ENCODE results near the gene MSI2.

The MSI2 gene

DNA sequence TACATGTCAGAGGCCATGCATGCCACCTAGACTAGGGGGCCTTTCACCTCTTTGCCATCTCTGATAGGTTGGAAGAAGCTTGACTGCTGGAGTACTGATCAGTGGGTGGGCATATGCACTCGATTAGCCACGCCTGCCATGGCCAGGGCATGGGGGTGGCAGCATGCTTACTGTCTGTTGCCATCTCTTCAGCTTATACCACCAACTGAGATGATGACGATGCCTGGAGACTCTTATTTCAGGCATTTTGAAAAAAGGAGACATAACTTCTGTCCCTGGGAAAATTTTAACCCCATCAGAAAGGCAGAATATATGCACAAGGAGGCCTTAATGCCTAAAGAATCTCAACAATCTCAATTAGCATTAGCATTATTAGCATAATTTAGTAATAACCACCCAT is 60.8 kb downstream of the MSI2 start:
- no peak for DNase-seq (ENCODE audit: low read depth, low spot score)

DNA sequence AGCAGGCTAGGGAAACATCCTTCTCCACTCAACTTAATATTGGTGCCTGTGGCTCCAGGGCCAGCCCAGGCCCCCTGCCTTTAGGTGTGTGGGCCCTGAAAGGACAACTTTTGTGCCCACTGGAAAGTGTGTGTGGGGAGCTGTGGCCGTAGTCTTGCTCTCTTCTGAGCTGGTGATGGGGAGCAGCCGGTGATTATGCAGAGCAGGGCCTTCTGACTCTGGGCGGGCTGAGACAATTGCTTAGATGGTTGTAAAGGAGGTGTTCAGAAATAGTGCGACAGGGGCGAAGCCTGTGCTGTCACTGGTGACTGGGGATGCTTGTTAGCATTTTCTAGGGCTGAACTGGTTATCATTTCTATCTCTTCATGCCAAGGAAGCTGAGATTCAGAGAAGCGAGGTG is 62.6 kb downstream of the MSI2 start:
- no peak for DNase-seq (ENCODE audit: low read depth, low spot score)

DNA sequence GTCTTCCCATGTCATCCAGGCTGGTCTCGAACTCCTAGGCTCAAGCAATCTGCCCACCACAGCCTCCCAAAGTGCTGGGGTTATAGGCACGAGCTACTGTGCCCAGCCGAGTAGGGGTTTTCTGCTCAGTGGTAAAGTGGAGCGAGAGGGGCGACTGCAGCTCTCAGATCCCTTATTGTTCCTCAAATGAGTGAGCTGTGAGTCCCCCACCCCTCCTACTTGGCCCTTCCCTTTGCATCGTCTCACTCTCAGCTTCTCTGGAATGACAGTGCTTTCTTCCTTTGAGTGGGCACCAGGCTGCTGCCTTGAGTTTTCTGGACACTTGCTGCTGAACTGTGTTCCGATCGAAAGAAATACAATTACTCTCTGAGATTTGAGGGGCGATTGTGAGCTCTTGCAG is 63.5 kb downstream of the MSI2 start:
- no peak for DNase-seq (ENCODE audit: low read depth, low spot score)

DNA sequence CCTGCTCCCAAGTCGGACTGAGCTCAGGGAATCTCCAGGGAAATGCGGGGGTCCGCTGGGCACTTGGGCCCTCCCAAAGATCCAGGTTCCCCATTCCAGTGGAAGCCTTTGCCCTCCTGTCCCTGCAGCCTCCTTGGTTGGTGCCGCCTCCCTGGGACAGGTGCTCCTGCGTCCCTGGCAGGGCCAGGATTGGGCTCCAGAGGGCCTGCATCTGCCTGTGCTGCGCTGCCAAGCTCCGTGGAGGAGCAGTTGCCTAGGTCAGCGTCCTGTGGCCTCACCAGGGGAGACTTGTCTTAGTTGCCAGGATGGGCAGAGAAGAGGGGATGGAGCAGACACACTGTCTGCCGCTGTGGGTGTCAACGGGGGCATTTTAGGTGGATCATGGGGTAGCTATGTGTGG is 67.1 kb downstream of the MSI2 start:
- DNase-seq (ENCODE audit: low read depth, low spot score), result no peak

DNA sequence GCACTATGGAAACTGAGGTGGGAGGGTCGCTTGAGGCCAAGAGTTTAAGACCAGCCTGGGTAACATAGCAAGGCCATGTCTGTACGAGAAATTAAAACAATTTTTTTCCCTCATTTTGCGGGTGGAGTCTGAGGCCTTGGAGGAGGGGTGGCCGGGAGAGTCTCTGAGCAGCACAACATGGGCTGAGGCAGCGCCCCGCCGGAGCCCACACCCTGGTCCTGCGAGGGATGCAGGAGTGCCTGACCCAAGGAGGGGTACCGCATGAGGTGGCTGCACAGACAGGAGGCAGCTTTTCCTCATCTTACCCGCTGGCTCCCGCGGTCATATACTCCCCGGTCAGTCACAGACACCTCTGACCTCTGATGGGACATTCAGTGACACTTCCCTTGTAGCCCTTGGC is 67.7 kb downstream of the MSI2 start:
- no peak for DNase-seq (ENCODE audit: low read depth, low spot score)

DNA sequence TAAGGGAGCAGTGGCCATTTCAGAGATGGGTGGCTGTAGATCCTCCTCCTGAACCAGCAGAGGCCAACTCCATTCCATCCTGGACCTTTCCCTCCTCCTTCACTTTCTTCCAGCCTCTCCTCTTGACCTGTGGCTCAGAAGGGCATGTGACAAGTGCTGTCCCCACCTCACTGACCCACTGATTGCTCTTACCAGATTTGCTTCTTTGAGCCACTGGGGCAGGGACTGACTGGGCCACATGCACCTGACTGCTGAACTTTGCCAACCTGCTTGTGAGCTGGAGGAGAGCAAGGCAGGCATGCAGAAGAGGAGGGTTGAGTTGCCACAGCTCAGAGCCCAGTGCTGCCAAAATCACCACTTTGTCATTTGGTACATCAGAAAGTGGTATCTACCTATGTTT is 68.3 kb downstream of the MSI2 start:
- no peak for DNase-seq (ENCODE audit: low read depth, low spot score)

DNA sequence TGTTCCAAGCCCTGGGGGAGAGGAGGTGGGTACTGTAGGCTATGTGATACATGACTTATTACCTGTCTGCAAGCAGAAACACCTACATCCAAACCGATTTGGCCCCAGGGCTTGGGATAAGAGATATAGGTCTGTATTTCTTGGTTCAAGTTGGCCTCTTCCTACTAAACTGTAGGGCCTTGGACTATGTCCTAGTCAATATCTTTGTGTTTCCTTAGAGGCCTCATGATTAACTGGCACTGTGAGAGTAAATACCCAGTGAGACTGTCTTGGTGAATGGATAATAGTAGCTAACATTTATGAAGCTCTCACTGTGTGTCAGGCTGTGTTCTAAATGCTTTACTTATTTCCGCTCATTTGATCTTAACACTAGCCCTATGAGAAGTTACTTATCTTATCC is 70.0 kb downstream of the MSI2 start:
- no peak for DNase-seq (ENCODE audit: low read depth, low spot score)

DNA sequence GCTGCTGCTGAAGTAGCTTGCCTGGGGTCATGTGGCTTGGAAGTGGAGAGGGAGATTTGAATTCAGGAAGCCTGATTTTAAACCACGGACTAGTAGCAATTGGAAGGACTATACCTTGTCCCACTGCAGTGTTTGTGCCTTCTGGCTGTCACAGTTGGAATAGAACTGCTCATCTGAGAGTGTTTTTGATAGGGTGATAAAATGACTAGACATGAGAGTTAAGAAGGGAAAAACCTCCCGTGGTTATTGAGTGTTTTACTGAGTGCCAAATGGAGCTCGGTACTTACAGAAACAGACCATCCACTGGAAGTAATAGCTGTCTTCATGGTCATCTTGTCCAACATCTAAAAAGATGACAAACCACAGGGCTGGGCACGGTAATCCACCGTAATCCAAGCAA is 70.4 kb downstream of the MSI2 start:
- no peak for DNase-seq (ENCODE audit: low read depth, low spot score)

DNA sequence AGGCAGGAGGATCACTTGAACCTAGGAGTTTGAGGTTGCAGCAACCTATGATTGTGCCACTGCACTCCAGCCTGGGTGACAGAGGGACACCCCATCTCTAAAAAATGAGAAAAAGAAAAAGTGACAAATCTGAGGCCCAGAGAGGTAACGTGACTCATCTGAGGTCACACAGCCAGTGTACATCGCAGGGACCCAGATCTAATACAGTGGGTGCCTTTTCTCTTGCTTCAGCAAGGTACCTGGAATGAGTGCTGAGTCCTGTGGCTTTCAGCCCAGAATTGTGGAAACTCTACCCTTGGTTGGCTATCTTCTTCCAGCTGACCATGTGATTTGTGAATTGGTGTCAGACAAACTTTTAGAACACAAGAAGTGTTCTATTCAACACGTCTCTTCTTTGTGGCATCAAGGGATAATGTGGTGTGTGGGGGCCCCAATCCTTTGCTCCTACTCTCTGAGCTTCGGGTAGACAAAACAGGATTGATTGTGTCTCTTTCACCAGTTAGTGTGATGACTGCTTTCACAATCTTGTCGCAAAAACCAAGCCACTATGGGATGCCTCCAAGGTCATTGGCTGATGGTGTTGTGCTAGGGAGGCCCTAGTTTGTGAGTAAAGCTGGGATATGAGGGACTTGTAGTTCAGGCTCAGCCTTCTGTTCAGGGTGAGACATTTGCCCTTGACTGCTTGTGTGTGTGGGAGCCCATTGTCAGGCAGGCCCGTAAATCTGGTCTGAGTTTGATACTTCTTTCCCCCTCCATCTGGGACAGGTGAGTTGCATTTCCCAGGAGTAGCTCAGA is 71.0 kb downstream of the MSI2 start:
- no peak for DNase-seq (ENCODE audit: low read depth, low spot score)

DNA sequence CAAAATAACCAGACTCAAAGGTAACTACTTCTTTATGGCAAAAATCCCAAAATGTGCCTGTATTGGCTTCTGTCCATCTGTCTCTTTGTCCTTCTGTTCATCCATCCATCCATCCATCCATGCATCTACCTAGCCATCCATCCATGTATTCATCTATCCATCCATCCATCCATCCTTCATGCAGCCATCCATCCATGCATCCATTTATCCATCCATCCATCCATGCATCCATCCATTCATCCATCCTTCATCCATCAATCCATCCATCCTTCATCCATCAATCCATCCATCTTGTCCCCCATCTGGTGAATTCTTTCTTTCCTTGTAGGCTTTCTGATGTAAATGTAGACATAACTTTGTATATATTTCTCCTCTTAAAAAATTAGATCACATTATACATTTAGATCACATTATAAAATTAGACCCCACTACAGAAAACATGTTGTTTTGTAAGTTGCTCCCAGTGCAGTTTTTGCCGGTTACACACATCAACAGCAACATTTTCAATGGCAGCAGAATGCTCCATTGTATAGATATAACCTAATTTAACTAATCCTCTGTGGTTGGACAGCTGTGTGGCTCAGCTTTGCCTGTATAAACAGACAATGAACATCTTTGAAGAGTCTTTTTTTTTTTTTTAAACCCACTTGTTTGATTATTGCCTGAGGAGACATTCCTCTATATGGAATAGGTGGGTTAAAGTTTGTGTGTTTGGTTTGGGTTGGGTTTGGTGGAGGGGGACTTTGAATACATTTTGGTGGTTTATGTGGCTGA is 72.0 kb downstream of the MSI2 start:
- no peak for DNase-seq (ENCODE audit: low read depth, low spot score)

DNA sequence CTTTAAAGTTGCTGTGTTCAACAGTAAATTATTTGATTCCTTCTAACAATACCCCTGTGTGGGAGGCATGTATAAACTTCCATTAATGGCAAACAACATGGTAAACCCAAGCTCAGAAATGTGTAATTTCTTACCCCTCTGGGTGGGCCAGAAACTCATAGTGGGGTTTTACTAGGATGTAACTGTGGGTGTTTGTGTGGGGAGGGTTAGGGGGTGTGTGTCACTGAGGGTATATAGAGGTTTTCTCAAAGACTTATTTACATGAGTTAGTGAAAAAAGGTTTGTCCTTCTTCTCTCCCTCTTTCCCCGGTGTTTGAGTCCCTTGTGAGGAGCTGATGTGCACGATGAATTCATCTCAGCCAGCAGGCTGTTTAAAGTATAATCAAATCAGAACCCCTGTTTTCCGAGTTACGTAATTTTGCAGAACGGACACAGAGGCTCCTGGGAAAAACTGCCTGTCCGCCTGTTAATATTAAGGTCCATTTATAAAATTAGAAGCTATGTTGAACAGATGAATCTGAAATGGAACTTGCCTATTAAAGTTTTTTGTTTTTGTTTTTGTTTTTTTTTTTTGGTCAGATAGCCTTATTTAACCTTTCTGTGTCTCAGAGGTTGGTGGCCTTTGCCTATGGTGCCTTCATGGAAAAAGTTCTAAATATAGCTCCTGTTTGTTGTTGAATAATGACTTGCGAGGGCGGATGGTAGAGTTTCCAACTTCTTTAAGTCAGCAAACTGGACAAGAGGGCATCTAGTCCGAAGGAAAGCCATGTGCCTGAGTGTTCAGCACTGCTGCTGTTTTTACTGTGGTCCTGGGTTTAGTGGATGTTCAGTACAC is 73.3 kb downstream of the MSI2 start:
- DNase-seq (ENCODE audit: low read depth, low spot score), result no peak

DNA sequence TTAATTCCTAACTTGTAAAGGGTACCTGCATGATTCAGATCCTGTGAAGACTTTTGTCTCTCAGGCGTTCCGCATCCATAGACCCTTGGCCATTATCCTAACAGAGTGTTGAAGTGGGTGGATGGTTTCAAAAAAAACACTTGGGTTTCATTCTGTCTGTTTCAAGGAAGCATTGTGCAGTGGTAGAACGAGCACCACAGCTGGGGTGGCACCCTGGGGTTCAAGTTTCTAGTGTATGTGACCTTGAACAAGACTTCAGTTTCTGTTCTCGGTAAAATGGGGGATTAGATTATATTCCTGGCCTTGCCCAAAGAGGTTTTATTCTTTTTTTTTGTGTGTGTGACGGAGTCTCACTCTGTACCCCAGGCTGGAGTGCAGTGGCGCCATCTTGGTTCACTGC is 74.3 kb downstream of the MSI2 start:
- no peak for DNase-seq (ENCODE audit: low read depth, low spot score)

DNA sequence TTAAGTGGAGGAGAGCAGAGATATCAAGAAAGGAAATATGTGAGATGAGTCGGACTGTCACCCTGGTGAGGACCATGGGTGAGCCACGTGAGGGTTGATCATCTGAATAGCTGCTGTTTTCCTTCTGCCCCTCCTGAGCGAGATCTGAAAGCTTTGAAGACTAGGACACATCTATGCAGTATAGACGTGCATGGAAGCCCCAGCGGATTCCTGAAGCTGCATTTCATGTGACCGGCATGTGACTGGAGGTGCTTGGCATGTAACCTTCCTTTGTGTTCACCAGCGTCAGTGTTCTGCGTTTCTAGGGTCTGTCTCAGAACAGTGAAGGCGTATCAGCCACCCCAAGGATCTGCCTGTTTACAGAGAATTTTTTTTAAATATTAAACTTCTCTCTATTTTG is 75.1 kb downstream of the MSI2 start:
- no peak for DNase-seq (ENCODE audit: low read depth, low spot score)

DNA sequence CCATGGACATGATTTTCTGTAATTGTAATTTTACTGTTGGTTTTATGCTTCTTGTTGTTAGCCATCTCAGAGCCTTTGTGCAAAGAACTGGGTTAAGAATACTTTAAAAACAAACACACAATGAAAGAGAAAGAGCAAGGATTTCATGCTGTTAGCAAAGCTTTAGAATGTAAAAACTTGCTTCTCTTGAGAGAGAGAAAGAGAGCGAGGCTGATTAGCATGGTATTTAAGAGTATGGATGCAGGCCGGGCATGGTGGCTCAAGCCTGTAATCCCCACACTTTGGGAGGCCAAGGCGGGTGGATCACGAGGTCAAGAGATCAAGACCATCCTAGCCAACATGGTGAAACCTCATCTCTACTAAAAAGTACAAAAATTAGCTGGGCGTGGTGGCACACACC is 76.2 kb downstream of the MSI2 start:
- DNase-seq (ENCODE audit: low read depth, low spot score), result no peak

DNA sequence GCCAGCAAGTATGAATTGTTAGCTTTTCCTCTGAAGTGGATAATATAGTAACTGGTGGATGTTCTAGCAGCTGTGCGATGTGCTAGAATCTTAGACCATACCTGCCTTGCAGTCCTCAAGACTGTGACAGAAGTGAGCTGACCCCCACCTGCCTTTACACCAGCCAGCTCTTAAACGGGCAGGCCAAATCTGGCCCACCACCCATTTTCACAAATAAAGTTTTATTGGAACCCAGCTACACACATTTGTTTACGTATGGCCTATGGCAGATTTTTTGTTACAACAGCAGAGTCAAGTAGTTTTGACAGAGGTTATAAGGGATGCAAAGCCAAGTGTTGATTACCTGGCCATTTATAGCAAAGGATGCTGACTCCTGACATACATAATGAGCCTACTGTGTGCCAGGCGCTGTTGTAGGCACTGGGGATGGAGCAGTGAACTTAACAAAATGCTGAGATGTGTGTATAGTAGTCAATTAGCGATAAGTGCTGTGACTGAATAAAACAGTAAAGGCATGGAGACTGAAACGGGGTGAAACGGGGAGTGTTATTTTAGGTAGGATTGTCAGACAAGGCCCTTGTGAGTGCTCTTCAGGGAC is 79.0 kb downstream of the MSI2 start:
- no peak for DNase-seq (ENCODE audit: low read depth, low spot score)

DNA sequence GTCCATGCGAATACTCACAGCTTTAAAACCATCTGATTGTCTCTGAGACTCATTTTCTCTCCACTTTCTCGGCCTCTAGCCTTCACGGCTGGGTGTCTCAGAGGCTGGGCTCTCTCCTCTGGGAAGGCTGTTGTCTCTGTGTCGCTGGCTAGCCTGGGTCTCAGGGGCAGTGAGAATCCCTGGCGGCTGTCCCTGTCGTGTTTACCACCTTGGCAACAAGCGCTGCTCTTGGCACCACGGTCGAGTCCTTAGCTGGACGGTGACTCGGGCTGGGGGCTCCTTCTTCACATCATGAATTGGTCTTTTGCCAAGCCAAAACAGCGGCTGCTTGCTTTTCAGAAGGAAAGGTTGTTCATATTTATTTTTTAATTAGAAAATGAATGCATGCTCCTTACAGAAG is 81.1 kb downstream of the MSI2 start:
- peak; percentile 21 for DNase-seq (ENCODE audit: low read depth, low spot score)

DNA sequence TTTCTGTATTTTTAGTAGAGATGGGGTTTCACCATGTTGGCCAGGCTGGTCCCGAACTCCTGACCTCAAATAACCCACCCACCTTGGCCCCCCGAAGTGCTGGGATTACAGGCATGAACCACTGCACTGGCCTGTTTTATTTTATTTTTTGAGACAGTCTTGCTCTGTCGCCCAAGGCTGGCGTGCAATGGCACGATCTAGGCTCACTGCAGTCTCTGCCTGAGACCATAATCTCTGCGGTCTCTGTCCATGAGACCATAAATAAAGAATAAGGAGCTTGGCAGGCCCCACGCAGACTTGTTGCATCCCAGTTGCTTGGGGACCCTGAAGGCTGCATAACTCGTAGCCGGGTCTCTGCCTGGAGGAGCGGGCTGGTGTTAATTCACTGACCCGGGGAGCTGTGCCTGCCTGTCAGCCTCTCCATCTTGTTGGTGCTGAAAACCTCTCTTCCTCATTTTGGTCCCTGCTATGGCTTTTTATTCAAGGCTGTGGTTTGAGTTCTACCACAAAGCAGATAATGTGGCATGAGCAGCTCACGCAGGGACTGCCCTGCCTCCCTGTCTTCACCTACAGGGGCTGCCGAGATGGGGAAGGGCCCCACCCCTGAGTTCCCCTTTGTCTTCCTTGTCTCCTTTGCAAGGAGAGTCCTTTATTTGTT is 82.1 kb downstream of the MSI2 start:
- DNase-seq (ENCODE audit: low read depth, low spot score), result peak; percentile 60

DNA sequence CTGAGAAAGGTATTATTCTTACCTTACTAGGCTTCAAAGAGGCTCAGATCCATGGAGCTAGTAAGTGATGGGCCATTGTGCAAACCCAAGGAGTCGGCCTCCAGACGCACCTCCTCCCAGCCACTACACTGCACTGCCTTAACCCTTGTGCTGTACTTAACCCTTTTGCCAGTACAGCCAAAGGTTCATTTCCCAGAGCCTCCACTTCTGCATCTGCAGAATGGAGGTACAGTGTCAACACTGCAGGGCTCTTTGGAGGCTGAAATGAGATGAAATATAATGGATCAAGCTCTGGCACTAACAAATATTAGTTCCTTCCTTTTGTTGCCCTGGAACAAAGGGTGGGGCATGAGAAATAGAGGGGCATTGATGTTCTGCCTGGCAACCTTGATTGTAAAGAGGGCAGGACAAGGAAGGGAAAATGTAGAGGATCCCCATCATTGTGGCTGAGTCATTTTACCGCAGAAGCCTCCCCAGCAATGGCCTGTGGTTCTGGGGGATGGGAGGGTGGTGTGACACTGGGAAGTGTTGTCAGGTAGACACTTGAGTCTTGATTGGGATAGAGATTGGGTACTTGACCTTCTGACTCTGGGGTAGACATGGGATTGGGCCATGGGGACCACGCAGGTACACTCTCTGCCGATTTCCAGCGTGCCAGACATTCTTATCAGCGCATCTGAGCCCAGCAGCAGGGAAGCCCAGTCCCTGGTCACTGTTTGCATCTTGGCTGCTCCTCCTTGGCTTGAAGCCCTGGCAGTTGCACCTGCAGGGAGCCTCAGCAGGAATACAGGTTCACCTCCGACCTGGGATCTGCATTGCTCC is 84.0 kb downstream of the MSI2 start:
- DNase-seq (ENCODE audit: low read depth, low spot score), result no peak

DNA sequence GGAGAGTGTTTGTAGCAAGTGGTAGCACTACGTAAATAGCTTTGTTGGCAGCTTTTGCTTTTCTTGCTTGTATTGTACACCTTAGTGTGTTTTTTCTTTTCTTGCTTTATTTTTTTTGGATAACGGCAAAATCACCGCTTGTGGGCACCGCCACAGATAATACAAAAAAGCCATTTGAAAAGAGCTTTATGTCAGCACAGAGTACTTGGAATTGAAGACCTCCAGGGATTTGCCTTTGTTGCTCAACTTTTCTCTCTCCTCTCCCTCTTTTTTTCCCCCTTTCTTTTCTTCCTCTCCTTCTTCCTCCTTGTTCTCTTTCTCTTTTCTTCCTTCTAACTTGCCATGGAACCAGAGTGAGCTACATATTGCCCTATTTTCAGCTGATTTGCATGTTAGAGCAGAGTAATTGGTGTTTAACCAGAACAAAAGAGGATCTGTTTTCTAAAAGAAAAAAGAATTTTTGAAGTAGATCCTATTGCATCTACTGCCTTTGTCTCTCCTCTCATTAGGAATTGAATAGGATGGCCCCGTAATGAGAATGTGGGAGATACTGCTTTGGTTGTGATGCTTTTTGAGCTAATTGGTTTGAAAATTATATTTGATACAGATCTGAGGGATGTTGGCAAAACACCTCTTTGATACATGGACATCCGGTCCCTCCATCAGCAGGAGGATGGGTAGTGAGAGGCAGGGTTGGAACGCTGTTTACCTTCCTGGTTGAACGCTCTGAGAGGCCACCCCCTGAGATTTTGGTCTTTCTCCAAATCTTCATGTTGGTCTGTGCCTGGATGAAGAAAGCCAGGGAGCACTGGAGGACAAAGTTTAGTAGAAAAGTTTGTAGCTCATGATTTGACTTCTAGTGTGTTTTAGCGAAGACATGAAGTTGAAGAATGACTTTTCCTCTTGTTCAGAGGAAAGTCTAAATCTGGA is 85.6 kb downstream of the MSI2 start:
- no peak for DNase-seq (ENCODE audit: low read depth, low spot score)
